Skeletal muscle cell (primary cell): Measurements from ENCODE around the gene GSTM2.
"Not testable (repeated sequence)": the region's sequence is repeated elsewhere in the genome, so short reads cannot be mapped to it uniquely, and the experiment has no call there.

Source experiments
- DNase-seq: peaks from one replicate; pipeline ENCODE4 v3.0.0-alpha.2; 2010; ENCODE audit warnings: low read depth
- H3K4me3 ChIP-seq: 2 replicates; pipeline ENCODE4 v1.5.1; 2011; ENCODE audit warnings: low read depth, mild to moderate bottlenecking, control low read depth, low read length, moderate library complexity

Gene GSTM2

GRCh38 chr1:109669246-109669948 is 1.5 kb downstream of the GSTM2 start:
- DNase-seq, result no peak
- no peak overlapping the region for H3K4me3 ChIP-seq

- not testable (repeated sequence) for DNase-seq, H3K4me3 ChIP-seq
Measured at GRCh38 chr1:109669949-109670302, 2.1 kb downstream of the GSTM2 start.

- no peak for DNase-seq
- no peak overlapping the region for H3K4me3 ChIP-seq
Measured at GRCh38 chr1:109671067-109671466, 3.2 kb downstream of the GSTM2 start.

GRCh38 chr1:109673861-109674260 is 6.0 kb downstream of the GSTM2 start:
- DNase-seq, H3K4me3 ChIP-seq: not testable (repeated sequence)

GRCh38 chr1:109676683-109677381 is 9.0 kb downstream of the GSTM2 start:
- not testable (repeated sequence) for H3K4me3 ChIP-seq, DNase-seq

GRCh38 chr1:109677459-109677858 is 9.6 kb downstream of the GSTM2 start:
- DNase-seq, result no peak

GRCh38 chr1:109678637-109679036 is 10.8 kb downstream of the GSTM2 start:
- not testable (repeated sequence) for DNase-seq, H3K4me3 ChIP-seq

More at GRCh38 chr1:109677459-109677858, 9.6 kb downstream of the GSTM2 start:
- H3K4me3 ChIP-seq, result no peak overlapping the region

- not testable (repeated sequence) for H3K4me3 ChIP-seq
Measured at GRCh38 chr1:109684777-109685176, 16.9 kb downstream of the GSTM2 start.

GRCh38 chr1:109685399-109685798 is 17.5 kb downstream of the GSTM2 start:
- not testable (repeated sequence) for H3K4me3 ChIP-seq, DNase-seq

More at GRCh38 chr1:109684777-109685176, 16.9 kb downstream of the GSTM2 start:
- DNase-seq, result not testable (repeated sequence)

- not testable (repeated sequence) for DNase-seq, H3K4me3 ChIP-seq
Measured at GRCh38 chr1:109685890-109686289, 18.0 kb downstream of the GSTM2 start.

- H3K4me3 ChIP-seq, result peak overlapping the region; percentile 53
- not testable (repeated sequence) for DNase-seq
Measured at GRCh38 chr1:109687109-109687508, 19.3 kb downstream of the GSTM2 start.

- peak within 1 kb of the TSS; percentile 53 for H3K4me3 ChIP-seq
- DNase-seq, result peak; percentile 22
Measured at GRCh38 chr1:109687641-109688499, 20.0 kb downstream of the GSTM2 start, which contains the start of gene GSTM1. Gene GSTM1 (plus strand): TSS chr1:109687817. CDS start chr1:109687874, 57 bp downstream.

GRCh38 chr1:109689844-109690405 is 22.1 kb downstream of the GSTM2 start:
- no peak overlapping the region for H3K4me3 ChIP-seq
- no peak for DNase-seq

GRCh38 chr1:109691759-109692158 is 23.9 kb downstream of the GSTM2 start:
- no peak overlapping the region for H3K4me3 ChIP-seq
- DNase-seq, result no peak

GRCh38 chr1:109694400-109694799 is 26.5 kb downstream of the GSTM2 start:
- DNase-seq, H3K4me3 ChIP-seq: not testable (repeated sequence)

GRCh38 chr1:109695138-109695537 is 27.3 kb downstream of the GSTM2 start:
- not testable (repeated sequence) for DNase-seq, H3K4me3 ChIP-seq

- H3K4me3 ChIP-seq, result no peak overlapping the region
- DNase-seq, result no peak
Measured at GRCh38 chr1:109697066-109697465, 29.2 kb downstream of the GSTM2 start.

- H3K4me3 ChIP-seq, DNase-seq: not testable (repeated sequence)
Measured at GRCh38 chr1:109697861-109698260, 30.0 kb downstream of the GSTM2 start.

GRCh38 chr1:109702940-109703339 is 35.1 kb downstream of the GSTM2 start:
- DNase-seq, H3K4me3 ChIP-seq: not testable (repeated sequence)
